Activated CD8-positive, alpha-beta memory T cell treated with anti-CD3 and anti-CD28 coated beads for 4 hours (primary cell): ENCODE data around the gene SGTA.
A peak's percentile ranks its signal among the peaks of the same experiment; 100 is the strongest.
"Not testable (repeated sequence)": the region's sequence is repeated elsewhere in the genome, so short reads cannot be mapped to it uniquely, and the experiment has no call there.

Experiments used
- DNase-seq, 2 donors: peaks; one replicate each; pipeline ENCODE4 v3.0.0-alpha.2; 2020; ENCODE audit warnings: low read depth in 2 of 2

Gene SGTA

DNA sequence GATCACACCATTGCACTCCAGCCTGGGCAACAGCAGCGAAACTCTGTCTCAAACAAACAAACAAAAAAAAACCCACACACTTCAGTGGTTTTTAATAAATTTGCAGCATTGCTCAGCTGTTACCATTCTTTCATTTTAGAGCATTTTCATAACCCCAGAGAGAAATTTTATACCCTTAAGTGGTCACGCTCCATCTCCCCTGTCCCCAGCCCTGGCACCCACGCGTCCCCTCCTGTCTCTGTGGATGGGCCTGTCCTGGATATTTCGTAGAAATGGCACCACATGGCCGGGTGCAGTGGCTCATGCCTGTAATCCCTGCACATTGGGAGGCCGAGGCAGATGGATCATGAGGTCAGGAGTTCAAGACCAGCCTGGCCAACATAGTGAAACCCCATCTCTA, 10.1 kb upstream of the SGTA start:
- DNase-seq, result no peak

DNA sequence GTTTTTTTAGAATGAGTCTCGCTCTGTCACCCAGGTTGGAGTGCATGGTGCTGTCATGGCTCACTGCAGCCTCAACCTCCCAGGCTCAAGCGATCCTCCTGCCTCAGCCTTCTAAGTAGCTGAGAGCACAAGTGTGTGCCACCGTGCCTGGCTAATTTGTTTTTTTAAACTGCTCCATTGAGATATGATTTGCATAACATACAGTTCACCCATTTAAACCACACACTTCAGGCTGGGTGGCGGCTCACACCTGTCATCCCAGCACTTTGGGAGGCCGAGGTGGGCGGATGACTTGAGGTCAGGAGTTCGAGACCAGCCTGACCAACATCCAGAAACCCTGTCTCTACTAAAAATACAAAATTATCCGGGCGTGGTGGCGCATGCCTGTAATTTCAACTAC, 9.6 kb upstream of the SGTA start:
- not testable (repeated sequence) for DNase-seq

DNA sequence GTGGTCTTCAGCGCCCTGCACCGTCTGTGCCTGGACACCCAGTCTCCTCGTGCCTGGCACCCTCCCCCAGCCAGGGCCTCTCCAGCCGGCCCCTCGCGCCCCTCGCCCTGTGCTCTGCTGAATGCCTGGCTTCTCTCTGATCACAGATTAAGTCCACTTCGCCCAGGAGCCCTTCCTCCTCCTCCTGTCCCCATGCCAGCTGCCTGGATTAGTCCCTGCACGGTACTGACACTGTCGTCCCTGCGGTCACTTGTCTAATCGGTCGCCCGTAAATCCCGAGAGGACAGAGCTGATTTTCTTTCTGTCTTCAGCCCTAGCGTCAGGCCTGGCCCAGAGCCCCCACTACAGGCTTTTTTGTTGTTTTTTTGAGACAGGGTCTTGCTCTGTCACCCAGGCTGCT, 8.8 kb upstream of the SGTA start:
- no peak for DNase-seq

DNA sequence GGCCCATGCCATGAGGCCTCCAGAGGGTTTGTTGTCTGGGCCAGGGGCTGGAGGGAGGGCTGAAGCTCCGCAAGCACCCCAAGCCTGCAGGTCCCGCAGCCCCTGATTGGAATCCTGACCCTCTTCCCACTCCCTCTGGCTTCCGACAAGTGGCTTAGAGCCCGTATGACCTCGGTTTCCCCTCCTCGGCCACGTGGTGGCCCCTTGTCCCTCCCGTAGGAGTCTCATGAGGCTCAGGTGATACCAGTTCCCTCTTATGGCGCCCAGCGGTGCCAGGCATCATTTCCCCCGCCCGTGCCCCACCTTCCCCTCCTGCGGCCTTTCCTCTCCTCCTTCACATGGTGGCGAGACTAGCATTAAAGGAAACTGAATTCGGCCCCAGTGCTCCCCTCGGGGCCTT, 8.4 kb upstream of the SGTA start:
- DNase-seq, result no peak

DNA sequence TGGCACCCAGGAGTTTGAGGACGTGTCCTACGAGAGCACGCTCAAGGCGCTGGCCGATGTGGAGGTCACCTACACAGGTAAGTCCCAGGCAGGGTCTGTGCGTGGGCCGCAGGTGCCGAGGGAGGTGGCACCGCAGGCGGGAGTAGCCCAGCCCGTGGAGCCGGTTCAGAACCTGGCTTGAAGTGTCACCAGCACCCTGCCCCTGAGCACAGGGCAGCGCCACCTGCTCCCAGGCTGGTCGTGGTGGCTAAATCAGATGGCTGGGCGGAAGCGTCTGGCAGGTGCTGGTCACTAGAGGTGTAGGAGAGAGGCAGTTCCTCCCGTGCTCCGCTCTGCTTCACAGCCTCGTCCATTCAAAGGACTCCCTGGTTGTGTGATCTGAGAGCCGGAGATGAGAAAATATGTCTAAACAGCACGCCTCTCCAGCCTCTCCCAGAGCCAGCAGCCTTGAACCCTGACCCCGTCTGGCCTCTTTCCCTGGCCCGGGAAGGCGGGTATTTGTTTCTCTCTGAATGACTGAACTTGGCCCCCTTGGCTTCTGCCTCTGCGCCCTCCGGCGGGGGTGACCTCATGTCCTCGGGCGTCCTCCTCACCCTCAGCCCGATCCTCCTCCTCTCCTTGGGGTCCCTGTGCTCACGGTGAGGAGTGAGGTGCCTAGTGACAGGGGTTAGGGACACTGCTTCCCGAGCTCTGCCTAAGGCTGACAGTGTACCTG, 7.6 kb upstream of the SGTA start:
- DNase-seq, result no peak

DNA sequence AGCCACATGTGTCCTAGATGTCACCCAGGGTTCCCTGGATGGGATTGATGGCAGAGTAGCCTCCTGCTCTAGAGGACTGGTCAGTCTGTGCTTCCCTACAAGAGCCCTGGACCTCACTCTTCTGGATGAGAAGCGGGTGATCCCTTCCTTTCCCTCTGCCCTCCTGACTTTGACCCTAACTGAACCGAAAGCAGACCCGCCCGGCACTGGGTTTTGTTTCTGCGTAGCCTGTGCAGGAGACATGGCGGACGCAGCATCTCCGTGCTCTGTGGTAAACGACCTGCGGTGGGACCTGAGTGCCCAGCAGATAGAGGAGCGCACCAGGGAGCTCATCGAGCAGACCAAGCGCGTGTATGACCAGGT, 7.1 kb upstream of the SGTA start:
- no peak for DNase-seq

DNA sequence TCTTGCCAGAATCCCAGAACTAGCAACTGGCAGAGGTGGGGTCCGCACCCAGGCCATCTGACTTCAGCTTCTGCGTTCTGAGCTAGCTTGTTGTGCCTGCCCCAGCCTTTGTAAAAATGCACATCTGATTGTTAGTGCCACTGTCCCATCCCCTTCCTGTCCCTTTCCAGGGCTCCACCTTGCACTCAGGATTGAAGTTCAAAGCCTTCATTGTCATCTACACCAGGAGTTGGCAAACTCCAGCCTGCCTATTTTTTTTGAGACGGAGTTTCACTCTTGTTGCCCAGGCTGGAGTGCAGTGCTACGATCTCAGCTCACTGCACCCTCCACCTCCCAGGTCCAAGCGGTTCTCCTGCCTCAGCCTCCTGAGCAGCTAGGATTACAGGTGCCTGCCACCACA, 5.2 kb upstream of the SGTA start:
- DNase-seq, result no peak

DNA sequence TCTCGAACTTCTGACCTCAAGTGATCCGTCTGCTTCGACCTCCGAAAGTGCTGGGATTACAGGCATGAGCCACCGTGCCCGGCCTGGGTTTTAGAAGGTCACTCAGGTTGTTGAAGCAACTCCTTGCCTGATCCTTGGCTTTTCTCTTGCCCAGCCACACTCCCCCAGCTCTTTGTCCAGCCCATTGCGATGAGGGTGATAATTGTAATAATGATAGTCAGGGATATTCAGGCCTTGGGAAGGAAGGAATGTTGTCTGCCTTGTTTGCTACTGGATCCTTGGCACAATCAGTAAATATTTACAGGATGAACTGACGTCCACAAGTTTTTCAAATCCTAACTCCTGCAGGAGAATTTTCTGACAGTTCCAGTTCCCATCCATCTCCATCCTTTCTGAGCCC, 4.0 kb upstream of the SGTA start:
- no peak for DNase-seq

DNA sequence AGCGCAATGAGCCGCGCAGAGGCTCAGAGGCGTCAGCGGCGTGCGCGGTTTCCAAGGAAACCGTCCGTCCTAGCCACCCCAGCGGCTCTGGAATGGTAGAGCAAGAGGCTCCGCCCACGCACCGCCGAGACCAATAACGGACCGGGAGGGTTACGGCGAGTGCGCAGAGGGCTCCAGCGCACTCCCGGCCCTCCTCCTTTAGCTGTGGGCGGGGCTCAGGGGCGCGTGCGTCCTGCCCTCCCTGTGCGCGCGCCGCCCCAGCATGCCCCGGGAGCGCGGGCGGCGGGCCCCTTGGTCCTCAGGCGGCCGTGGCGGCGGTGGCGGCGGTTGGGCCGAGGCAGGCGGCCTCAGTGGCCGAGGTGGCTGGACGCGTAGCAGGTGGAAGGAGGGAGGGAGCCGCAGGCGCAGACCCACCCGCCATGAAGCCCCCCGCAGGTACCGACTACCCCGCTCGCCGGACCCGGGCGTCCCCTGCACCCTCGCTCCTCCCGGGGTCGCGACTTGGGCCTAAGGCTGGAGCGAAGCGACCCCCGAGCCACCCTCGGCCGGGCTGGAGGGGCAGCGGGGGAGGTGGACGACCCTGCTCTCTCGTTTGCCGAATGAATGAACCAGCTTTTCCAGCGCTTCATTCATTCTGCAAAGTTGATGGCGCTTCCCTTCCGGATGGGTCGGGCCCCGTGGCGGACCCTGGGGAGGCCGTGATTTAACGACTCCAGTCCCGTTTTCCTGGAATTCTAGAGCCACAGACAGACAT, 2.3 kb upstream of the SGTA start, which contains the start of gene THOP1:
THOP1 (plus strand) TSS at position 260 of the 754 bp plus-strand sequence; CDS start at position 420, 160 bp downstream.
- peak; percentile 97 to 100 for DNase-seq

DNA sequence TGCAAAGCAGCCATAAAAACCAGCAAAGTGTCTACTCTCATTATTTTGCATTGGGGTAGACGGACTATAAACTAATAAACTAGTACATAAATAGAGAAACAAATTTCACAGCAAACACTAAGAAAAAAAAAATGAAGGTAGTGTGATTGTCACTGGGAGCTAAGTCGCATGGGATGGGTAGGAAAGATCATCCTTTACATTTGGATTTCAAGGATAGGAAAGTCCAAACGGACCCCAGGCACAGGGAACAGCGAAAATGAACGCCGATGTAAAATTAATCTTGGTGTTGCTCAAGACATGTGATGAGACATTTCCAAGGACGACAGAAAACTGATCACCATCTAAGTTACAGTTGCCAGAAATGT, 690 bp upstream of the SGTA start:
- no peak for DNase-seq

DNA sequence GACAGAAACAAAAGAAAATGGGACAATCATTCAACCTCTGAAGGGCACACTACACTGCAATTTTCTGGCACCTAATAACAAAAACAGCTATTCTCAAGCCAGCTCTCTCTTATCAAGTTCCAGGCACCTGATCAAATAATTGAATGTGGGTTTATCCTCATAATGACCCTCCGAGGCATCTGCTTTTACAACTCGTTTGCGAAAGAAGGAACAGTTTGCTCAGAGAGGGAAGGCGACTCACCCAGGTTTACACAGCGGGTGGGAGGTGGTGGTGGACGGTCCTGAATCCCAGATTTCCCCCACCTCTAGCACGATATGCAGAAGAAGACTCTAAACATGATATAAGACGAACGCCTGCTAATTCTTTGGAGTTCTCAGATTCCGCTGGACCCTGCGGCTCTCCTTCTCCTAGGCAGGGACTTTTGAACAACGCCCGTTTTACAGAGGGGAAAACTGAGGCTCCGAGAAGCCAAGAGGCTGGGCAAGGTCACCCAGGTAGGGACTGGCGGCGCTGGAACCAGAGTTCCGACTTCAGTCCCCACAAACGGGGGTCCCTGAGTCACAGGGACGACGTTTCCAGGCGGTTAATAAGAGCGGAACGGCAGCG, 641 bp downstream of the SGTA start:
- DNase-seq, result no peak

DNA sequence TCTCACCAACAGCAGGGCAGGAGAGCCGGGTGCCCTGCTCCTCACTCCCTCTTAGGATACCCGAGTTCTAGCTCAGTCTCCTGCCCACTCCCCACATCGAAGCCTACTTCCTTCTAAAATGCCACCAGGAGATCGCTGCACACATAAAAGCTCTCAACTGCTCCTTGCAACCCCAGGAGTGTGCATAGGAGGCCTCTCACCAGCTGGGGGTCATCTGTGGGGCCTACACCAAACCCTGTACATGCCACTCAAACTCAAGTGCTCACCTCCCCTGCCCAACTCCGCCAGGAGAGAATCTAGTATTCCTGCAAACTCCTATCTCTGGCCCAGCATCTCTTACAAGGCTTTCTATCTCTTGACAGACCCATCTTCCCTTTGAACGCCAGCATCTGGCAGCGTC, 2.8 kb downstream of the SGTA start:
- no peak for DNase-seq

DNA sequence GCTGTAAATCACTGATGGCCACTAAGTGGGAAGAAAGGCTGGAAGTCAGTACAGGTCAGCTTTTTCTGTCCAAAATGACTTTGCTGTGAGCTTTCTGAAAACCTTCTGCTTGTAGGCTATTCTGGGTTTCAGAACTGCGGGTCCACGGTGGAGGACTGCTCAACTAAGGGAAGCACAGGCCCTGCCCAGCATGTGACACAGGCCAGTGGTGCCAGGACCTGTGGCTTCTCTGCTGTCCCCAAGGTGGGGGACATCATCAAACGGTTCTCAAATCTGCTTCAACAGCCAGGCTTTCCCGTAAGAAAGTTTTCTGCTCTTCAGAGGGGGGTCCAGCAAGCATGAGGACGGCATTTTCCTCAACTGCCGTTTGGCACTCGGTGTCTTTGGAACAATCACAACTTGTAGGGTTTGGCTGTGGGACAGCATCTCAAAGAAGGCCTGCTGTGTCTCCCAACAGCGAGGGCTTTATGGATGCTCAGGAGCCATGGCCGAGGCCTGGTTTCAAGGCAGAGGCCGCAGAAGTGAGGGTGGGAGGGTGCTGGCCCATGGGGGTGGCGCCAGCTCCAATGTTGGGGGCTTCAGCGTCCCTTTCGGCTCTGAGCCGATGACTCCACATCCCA, 3.8 kb downstream of the SGTA start:
- DNase-seq, result no peak

DNA sequence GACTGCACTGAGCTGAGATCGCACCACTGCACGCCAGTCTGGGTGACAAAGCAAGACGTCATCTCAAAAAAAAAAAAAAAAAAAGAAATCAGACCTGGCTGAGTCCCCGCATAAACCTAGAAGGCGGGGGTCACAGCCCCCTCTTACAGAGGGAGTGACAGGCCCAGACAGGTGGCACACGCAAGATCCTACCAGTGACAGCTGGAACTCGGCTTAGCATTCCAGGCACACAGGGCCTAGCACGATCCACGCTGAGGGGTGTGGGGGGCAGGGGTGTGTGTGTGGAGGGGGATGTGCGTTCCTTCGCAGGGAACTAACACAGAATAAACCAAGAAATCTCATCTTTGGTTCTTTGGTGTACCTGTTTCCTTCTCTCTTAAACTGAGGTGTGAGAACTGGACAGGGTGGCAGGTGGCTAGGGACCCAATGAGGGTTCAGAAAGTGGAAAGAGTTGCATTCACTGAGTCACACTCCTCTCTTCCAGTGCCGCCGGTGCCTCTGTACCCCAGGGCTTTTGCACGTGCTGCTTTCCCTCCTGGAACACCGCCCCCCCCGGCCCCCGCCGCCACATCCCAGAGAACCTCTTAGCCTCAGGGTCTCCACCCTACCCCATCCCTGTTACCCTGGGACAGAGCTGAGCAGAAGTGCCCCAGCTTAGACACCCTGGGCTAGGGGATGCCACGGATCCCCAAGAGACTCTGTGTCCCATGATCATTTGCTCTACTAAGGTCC, 5.0 kb downstream of the SGTA start:
- DNase-seq, result no peak

DNA sequence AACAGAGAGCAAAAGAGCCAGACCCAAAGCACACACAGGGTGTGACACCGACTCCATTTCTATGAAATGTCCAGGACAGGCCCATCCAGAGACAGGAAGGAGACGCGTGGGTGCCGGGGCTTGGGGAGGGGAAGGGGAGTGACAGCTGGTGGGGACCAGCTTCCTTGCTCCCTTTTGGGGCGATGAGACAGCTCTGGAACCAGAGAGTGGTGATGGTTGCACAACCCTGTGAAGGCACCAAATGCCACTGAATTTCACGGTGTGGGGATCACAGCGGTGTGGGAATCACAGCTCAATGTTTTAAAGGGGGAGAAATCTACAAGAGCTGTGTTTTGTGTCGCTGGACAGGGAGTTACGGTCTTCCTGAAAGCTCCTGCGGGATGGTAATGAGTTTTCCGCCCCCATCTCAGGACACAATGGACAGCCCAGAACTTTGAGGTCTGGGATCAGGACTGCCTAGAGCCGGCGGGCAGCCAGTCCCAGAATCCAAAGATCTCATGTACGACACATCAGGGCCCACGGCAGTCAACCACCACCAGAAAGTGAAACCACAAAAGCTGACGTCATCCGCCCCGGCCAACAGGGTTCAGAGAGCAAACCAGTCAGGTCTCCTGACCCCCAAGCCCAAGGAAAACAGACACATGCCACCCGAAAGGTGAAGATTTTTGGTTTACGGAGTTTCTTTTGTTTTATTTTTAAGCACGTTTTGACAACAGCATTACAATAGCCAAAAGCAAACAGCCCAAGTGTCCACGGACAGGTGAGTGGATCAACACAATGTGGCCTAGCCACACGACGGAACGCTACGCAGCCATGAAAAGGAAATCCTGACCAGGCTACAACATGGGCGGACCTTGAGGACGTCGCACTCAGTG, 7.3 kb downstream of the SGTA start:
- DNase-seq, result peak; percentile 49 to 64

DNA sequence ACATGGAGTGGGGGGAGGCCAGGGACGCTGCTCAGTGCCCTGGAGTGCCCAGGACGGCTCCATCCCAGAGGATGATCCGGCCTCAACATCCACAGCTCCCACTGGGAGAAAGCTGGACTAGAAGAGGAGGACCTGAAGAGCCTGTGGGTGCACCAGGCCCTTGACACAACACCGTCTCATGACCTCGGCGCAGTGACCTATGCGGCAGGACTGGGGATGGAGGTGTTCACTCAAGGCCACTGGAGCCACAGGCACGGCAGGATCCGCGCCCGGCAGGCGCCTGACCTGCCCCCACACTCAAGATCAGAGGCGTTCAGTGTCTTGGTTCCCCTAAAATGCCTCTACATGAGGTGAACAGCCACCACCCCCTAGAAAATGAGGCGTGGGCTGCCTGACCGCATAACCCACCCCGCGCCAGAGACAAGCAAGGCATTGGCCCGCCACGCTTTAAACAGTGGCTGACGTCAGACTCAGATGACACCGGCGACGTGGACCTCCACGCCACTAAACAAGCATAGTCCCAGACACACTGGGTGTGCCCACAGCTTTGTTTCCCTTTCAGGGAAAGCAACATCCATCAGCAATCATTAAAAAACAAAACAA, 8.0 kb downstream of the SGTA start:
- no peak for DNase-seq

DNA sequence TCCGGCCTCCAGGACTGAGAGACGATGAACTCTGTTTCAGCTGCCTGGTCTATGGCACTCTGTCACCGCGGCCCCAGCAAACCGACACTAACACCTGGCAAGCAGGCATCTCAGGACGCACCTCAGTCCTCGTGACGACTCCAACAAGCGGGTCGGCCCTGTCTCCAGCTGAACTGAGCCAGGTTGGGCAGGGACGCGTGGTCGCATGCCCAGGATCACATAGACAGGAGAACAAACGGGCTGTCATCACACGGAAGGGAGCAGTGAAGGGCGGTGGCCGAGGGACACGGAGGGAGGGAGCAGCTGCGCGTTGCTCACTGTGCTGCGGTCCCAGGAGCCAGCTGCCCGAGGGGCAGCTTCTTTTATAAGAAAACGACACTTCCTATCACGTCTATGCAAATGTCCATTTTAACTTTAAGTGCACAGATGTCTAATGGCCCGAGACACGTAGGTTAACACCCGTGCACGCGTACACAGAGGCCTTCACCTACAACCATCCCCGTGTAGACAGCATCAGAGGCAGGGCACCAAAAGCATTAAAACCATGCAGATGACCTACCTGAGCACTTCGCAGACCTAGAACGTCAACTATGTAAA, 8.9 kb downstream of the SGTA start:
- no peak for DNase-seq

DNA sequence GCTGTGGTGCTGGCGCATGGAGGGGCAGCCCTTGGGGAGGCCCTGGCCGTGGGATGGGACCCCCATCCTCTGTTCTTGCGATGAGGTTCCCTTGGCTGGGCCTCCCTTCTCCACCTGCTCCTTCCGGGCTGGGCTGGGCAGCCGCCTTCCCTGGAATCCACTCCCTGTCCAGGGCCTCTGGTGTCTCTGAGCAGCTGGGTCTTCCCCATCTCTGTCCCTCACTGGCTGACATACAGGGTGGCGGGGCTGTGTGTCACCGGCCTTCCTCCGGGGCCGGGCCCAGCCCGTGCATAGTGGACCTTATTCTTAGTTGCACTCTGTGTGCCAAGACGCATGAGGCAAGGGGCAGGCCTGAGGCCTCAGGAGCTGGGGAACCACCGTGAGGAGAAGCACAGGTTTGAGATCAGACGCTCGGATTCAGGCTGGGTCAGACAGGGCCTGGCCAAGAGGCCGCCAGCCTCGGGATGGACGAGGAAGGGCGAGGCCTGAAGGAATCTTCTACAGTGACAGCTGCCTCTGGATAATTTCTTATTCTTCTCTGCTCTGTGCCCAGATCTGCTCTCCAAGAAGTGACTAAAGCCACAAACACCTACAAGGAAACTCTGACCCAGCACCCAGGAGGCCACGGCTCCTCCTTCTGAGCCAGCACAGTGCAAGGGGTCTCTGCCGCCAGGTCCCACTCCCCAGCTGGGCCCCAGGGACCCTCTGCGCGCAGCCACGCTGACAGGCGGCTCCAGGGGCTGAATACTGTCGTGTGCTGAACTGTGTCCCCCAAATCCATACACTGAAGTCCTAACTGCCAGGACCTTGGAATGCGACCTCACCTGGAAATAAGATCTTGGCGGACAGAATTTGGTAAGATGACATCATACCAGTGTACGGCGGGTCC, 11.0 kb downstream of the SGTA start:
- DNase-seq, result no peak
